Smooth muscle cell (in vitro differentiated cells): ENCODE results near the gene COL17A1. TPM values are rescaled to one million over a fixed set of nuclear protein-coding genes. Genes with fewer than 3 reads are reported as not detected.

Experiments used
- DNase-seq: peaks from one replicate; lab custom pipeline; 2025; ENCODE audit not compliant: unreplicated experiment; lab: John Stamatoyannopoulos, UW
- H2AFZ ChIP-seq: fragments of 200-600 bp; sonication (generic); 2 replicates; pipeline ENCODE4 v1.6.0; 2016; ENCODE audit warnings: antibody characterized with exemption, low read depth, mild to moderate bottlenecking
- H3F3A ChIP-seq: fragments of 200-600 bp; sonication (generic); 2 replicates; pipeline ENCODE4 v1.6.0; 2017; ENCODE audit warnings: antibody characterized with exemption, low read depth
- H3K27ac ChIP-seq: fragments of 200-600 bp; sonication (generic); 2 replicates; pipeline ENCODE4 v1.5.1; 2016; ENCODE audit warnings: low read depth, mild to moderate bottlenecking
- H3K27me3 ChIP-seq: fragments of 200-600 bp; sonication (generic); 2 replicates; pipeline ENCODE4 v1.6.1; 2016; ENCODE audit warnings: low read depth, mild to moderate bottlenecking
- H3K36me3 ChIP-seq: fragments of 200-600 bp; sonication (generic); 2 replicates; pipeline ENCODE4 v1.5.1; 2016; ENCODE audit warnings: low read depth
- H3K4me1 ChIP-seq: fragments of 200-600 bp; sonication (generic); 2 replicates; pipeline ENCODE4 v1.5.1; 2016; ENCODE audit warnings: low read depth
- H3K4me2 ChIP-seq: fragments of 200-600 bp; sonication (generic); 2 replicates; pipeline ENCODE4 v1.6.0; 2016; ENCODE audit warnings: mild to moderate bottlenecking
- H3K4me3 ChIP-seq: fragments of 200-600 bp; sonication (generic); 2 replicates; pipeline ENCODE4 v1.5.1; 2016; ENCODE audit warnings: mild to moderate bottlenecking
- H3K79me2 ChIP-seq: fragments of 200-600 bp; sonication (generic); 2 replicates; pipeline ENCODE4 v1.6.0; 2016; ENCODE audit warnings: low read depth, mild to moderate bottlenecking
- H3K9ac ChIP-seq: fragments of 200-600 bp; sonication (generic); 2 replicates; pipeline ENCODE4 v1.6.0; 2016; ENCODE audit warnings: low read depth
- H3K9me3 ChIP-seq: fragments of 200-600 bp; sonication (generic); replicated peaks from 2 replicates; pipeline ENCODE4 v1.5.1; 2016; ENCODE audit warnings: low read depth
- H4K20me1 ChIP-seq: fragments of 200-600 bp; sonication (generic); 2 replicates; pipeline ENCODE4 v1.6.0; 2016; ENCODE audit warnings: low read depth
- WGBS: methylation state at CpG from one replicate; pipeline ENCODE4 v1.1.7; 2016; ENCODE audit warnings: low lambda C conversion rate; 5-methylcytosine and 5-hydroxymethylcytosine counted together
- polyA plus RNA-seq: library from polyadenylated mRNA; unstranded; fragments of >200 nt; fragmentation: Nextera tagmentation; extraction: Ambion mirVana; gene quantifications from 2 replicates; pipeline ENCODE4 v1.2.1, GENCODE V29; 2016
- total RNA-seq: library from RNA; depleted of rRNA; stranded (reverse); fragments of >200 nt; gene quantifications from 2 replicates; pipeline ENCODE4 v1.2.3, GENCODE V29; 2014
- TF ChIP-seq, protein P1 (sequence below): fragments of 200-600 bp; sonication (generic); IDR thresholded peaks from 2 replicates; pipeline ENCODE4 v1.5.1; 2017; ENCODE audit warnings: borderline replicate concordance, mild to moderate bottlenecking, antibody characterized with exemption; ENCODE audit not compliant: insufficient read depth, poor library complexity, severe bottlenecking

COL17A1 gene
- total and polyA plus RNA-seq, 2 experiments from 2014 or later = 31.5 to 150 TPM

DNA sequence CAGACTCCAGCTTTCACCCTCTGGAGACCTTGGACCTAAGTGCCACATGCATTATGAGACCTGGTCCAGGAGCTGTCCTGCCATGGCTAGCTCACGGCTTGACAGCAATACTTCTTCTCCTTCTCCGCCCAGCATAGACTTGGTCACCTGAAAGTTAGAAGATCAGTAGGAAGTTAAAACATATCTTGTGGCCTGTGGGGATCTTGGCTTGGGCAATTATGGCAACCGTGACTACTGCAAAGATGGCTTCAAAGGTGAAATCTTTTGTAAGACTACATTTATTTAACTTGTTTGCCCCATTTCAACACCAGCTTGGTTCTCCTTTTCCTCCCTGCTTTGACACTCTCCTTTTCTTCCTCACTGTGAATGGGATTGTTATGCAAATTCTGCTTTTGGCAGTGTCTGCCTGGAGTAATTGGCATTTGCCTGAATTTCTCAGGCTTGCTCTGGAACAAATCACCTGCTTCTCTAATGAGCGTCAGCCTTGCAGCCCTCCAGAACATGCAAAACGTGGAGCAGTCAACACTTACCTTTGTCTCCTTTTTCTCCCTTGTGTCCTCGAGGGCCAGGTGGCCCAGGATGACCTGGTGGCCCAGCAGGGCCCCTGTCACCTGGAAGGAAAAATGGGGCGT, 53.4 kb downstream of the COL17A1 start:
- Histone ChIP-seq H3K9ac (no peak overlapping the region), H3K4me2 (no peak overlapping the region), H3K9me3 (no peaks in the 10 kb centered on the region), H3K4me1 (peaks cover 4% of the 10 kb centered on the region), H3K36me3 (peaks cover 3% of the 10 kb centered on the region), H4K20me1 (peaks cover 8% of the 10 kb centered on the region), H3K27me3 (no peaks in the 10 kb centered on the region), H3K79me2 (no peaks in the 10 kb centered on the region), H3K27ac (no peak overlapping the region), H3K4me3 (no peak overlapping the region), H3F3A (no peaks in the 10 kb centered on the region), H2AFZ (no peak overlapping the region)
- no peak for DNase-seq
- WGBS = 87% methylated on average over 7 of the region's 7 CpGs
- TF ChIP-seq, protein P1, sequence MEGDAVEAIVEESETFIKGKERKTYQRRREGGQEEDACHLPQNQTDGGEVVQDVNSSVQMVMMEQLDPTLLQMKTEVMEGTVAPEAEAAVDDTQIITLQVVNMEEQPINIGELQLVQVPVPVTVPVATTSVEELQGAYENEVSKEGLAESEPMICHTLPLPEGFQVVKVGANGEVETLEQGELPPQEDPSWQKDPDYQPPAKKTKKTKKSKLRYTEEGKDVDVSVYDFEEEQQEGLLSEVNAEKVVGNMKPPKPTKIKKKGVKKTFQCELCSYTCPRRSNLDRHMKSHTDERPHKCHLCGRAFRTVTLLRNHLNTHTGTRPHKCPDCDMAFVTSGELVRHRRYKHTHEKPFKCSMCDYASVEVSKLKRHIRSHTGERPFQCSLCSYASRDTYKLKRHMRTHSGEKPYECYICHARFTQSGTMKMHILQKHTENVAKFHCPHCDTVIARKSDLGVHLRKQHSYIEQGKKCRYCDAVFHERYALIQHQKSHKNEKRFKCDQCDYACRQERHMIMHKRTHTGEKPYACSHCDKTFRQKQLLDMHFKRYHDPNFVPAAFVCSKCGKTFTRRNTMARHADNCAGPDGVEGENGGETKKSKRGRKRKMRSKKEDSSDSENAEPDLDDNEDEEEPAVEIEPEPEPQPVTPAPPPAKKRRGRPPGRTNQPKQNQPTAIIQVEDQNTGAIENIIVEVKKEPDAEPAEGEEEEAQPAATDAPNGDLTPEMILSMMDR = no peak

DNA sequence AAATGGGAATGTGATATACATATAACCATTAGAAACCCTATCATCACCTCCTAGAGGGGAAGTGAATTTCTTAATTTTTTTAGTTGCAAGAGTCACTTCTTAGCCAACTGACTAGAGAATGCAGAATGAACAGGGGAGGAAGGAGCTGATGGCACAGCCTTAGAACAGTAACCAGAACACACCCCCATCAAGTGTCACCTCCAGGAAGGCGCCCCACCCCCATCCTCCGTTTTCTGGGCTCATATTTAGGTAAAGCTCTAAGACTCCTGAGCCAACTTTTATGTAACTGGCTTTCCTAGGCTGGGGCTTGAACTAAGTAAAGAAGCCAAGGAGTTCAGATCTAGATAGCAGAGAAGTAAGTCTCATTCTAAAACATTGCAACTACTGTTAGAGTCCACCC, 54.0 kb downstream of the COL17A1 start:
- H3K4me1 ChIP-seq = peaks cover 4% of the 10 kb centered on the region
- H3K4me3 ChIP-seq = no peak overlapping the region
- H3K27me3 ChIP-seq = no peaks in the 10 kb centered on the region
- H3K4me2 ChIP-seq = no peak overlapping the region
- no peak for DNase-seq
- no peak overlapping the region for H3K27ac ChIP-seq
- H3F3A ChIP-seq = no peaks in the 10 kb centered on the region
- no peak overlapping the region for H2AFZ ChIP-seq
- TF ChIP-seq, protein P1 = no peak
- H3K79me2 ChIP-seq = no peaks in the 10 kb centered on the region
- H3K36me3 ChIP-seq = peaks cover 3% of the 10 kb centered on the region
- H4K20me1 ChIP-seq = peaks cover 8% of the 10 kb centered on the region
- 79% methylated on average over 2 of the region's 2 CpGs for WGBS
- no peaks in the 10 kb centered on the region for H3K9me3 ChIP-seq
- H3K9ac ChIP-seq = no peak overlapping the region

GRCh38 chr10:104029521-104029860, 56.2 kb downstream of the COL17A1 start:
- 94% methylated on average over 6 of the region's 6 CpGs for WGBS
- H3K27ac ChIP-seq = no peak overlapping the region

More at GRCh38 chr10:104029521-104029860, 56.2 kb downstream of the COL17A1 start:
- Histone ChIP-seq H3K4me1 (peaks cover 4% of the 10 kb centered on the region), H3K4me2 (no peak overlapping the region), H2AFZ (no peak overlapping the region), H3K9me3 (no peaks in the 10 kb centered on the region), H3K4me3 (no peak overlapping the region), H3K27me3 (no peaks in the 10 kb centered on the region), H3K9ac (no peak overlapping the region), H3K79me2 (no peaks in the 10 kb centered on the region), H3K36me3 (peaks cover 8% of the 10 kb centered on the region), H3F3A (no peaks in the 10 kb centered on the region), H4K20me1 (peaks cover 8% of the 10 kb centered on the region)
- TF ChIP-seq, protein P1 = no peak
- DNase-seq = no peak
